GM12892 (cell line): ENCODE results near the gene CCDC158.

Source experiments
- POLR2A ChIP-seq: IDR thresholded peaks from 2 replicates; pipeline ENCODE4 v1.6.1; 2011; ENCODE audit warnings: low read depth, low read length, control low read depth
- POLR2AphosphoS5 ChIP-seq: IDR thresholded peaks from 2 replicates; pipeline ENCODE4 v1.6.1; 2011; ENCODE audit warnings: low read depth, low read length, control low read depth
- TAF1 ChIP-seq: IDR thresholded peaks from 2 replicates; pipeline ENCODE4 v1.6.1; 2011; ENCODE audit warnings: low read depth, mild to moderate bottlenecking, control low read depth, low read length, borderline replicate concordance

DNA sequence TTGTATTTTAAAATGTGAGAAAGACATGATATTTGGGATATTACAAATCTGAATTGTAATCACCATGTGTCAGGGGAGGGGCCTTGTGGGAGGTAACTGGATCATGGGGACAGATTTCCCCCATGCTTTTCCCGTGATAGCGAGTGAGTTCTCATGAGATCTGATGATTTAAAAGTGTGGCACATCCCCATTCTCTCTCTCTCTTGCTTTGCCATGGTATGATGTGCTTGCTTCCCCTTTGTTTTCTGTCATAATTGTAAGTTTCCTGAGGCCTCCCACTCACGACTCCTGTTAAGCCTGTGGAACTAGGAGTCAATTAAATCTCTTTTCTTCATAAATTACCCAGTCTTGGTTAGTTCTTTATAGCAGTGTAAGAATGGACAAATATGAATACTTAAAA is 39.0 kb downstream of the CCDC158 start:
- TF ChIP-seq POLR2A = no peak
- TF ChIP-seq POLR2AphosphoS5 = no peak
- no peak for TF ChIP-seq TAF1
